OCI-LY7 (cell line): ENCODE results near the gene SMIM8. TPM values are rescaled to one million over a fixed set of nuclear protein-coding genes. Genes with fewer than 3 reads are reported as not detected.

Experiments used
- BruUV-seq: library from RNA; stranded (reverse); fragments of 400-500 nt; replicated peaks from 2 replicates; lab custom pipeline; 2021; lab: Mats Ljungman, UMichigan
- CTCF ChIA-PET: fragments of 300-600 bp; sonication (Branson Sonifier 250); formaldehyde crosslinking; loops from one replicate; lab custom pipeline; 2022; ENCODE audit warnings: antibody characterized with exemption; ENCODE audit not compliant: unreplicated experiment; lab: Charles Lee
- POLR2A ChIA-PET: fragments of 300-600 bp; sonication (Branson Sonifier 250); formaldehyde crosslinking; loops from one replicate; lab custom pipeline; 2022; ENCODE audit warnings: antibody characterized with exemption; lab: Charles Lee
- DNase-seq: peaks from one replicate; pipeline ENCODE4 v3.0.0-alpha.2; 2015; ENCODE audit warnings: low spot score
- H2AFZ ChIP-seq: fragments of 200-600 bp; sonication (generic), shearing (Covaris generic); 2 replicates; pipeline ENCODE4 v1.6.1; 2014; ENCODE audit warnings: mild to moderate bottlenecking, antibody characterized with exemption, low read length, moderate library complexity
- H3K27ac ChIP-seq: fragments of 200-600 bp; sonication (generic); 2 replicates; pipeline ENCODE4 v1.5.1; 2014; ENCODE audit warnings: mixed run types, low read depth, mild to moderate bottlenecking, moderate library complexity, low read length, inconsistent platforms; ENCODE audit not compliant: poor library complexity, severe bottlenecking
- H3K36me3 ChIP-seq: fragments of 200-600 bp; sonication (generic); 2 replicates; pipeline ENCODE4 v1.6.1; 2014; ENCODE audit warnings: mild to moderate bottlenecking, antibody characterized with exemption, low read length, moderate library complexity, mixed read lengths; ENCODE audit not compliant: insufficient read depth
- H3K4me1 ChIP-seq: fragments of 200-600 bp; sonication (generic); 2 replicates; pipeline ENCODE4 v1.5.1; 2014; ENCODE audit warnings: mild to moderate bottlenecking, low read length; ENCODE audit not compliant: insufficient read depth, poor library complexity, severe bottlenecking
- H3K4me2 ChIP-seq: fragments of 200-600 bp; sonication (generic); 2 replicates; pipeline ENCODE4 v1.6.1; 2014; ENCODE audit warnings: mild to moderate bottlenecking, low read length
- H3K4me3 ChIP-seq: fragments of 200-600 bp; sonication (generic); 2 replicates; pipeline ENCODE4 v1.5.1; 2014; ENCODE audit warnings: mild to moderate bottlenecking, low read depth, low read length; ENCODE audit not compliant: poor library complexity, severe bottlenecking
- H3K79me2 ChIP-seq: fragments of 200-600 bp; sonication (generic); 2 replicates; pipeline ENCODE4 v1.6.1; 2016; ENCODE audit warnings: low read depth, mild to moderate bottlenecking, low read length, moderate library complexity, mixed read lengths; ENCODE audit not compliant: insufficient read depth
- H3K9me2 ChIP-seq: fragments of 200-600 bp; sonication (generic); 2 replicates; pipeline ENCODE4 v1.6.1; 2016; ENCODE audit warnings: mild to moderate bottlenecking, low read length, mixed read lengths; ENCODE audit not compliant: insufficient read depth
- H3K9me3 ChIP-seq: fragments of 200-600 bp; sonication (generic); 2 replicates; pipeline ENCODE4 v1.6.1; 2014; ENCODE audit warnings: mild to moderate bottlenecking, mixed run types, low read length, mixed read lengths
- H4K20me1 ChIP-seq: fragments of 200-600 bp; sonication (generic); 2 replicates; pipeline ENCODE4 v1.6.1; 2014; ENCODE audit warnings: mild to moderate bottlenecking, antibody characterized with exemption, low read length, moderate library complexity, mixed read lengths; ENCODE audit not compliant: insufficient read depth
- EZH2phosphoT487 ChIP-seq: fragments of 200-600 bp; sonication (generic); IDR thresholded peaks from 2 replicates; pipeline ENCODE4 v1.6.1; 2018; ENCODE audit warnings: low read depth, borderline replicate concordance, mild to moderate bottlenecking, mixed run types, antibody characterized with exemption, low read length, moderate library complexity, mixed read lengths
- intact Hi-C: fragments of 100-400 bp; cut with micrococcal nuclease; formaldehyde crosslinking; loops from one replicate; pipeline ENCODE4 v1.10.0; 2022; ENCODE audit not compliant: unreplicated experiment
- total RNA-seq, 2 experiments: library from RNA; depleted of rRNA in 1 of 2; stranded (reverse); fragments of >200 nt in 1 of 2; shearing (Covaris generic) in 1 of 2; gene quantifications; 2 replicates each; pipeline ENCODE4 v1.2.3, GENCODE V29; 2014 to 2022
- TF ChIP-seq, protein P1 (sequence below): fragments of 200-600 bp; sonication (generic); conservative IDR thresholded peaks from 2 replicates; pipeline ENCODE4 v1.5.1; 2014; ENCODE audit warnings: mild to moderate bottlenecking, antibody characterized with exemption, low read length, moderate library complexity, mixed read lengths

SMIM8 gene
- total RNA-seq, 2 experiments from 2014 or later: 6.6 to 12.5 TPM

- TF ChIP-seq EZH2phosphoT487: no peak
- TF ChIP-seq, protein P1, sequence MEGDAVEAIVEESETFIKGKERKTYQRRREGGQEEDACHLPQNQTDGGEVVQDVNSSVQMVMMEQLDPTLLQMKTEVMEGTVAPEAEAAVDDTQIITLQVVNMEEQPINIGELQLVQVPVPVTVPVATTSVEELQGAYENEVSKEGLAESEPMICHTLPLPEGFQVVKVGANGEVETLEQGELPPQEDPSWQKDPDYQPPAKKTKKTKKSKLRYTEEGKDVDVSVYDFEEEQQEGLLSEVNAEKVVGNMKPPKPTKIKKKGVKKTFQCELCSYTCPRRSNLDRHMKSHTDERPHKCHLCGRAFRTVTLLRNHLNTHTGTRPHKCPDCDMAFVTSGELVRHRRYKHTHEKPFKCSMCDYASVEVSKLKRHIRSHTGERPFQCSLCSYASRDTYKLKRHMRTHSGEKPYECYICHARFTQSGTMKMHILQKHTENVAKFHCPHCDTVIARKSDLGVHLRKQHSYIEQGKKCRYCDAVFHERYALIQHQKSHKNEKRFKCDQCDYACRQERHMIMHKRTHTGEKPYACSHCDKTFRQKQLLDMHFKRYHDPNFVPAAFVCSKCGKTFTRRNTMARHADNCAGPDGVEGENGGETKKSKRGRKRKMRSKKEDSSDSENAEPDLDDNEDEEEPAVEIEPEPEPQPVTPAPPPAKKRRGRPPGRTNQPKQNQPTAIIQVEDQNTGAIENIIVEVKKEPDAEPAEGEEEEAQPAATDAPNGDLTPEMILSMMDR: no peak
- no peak overlapping the region for H3K27ac ChIP-seq
- H3K4me1 ChIP-seq: no peaks in the 10 kb centered on the region
- H3K79me2 ChIP-seq: no peaks in the 10 kb centered on the region
- BruUV-seq: no TSS peak
- H3K9me3 ChIP-seq: no peaks in the 10 kb centered on the region
- H3K9me2 ChIP-seq: no peaks in the 10 kb centered on the region
- no peak overlapping the region for H3K4me2 ChIP-seq
- no peaks in the 10 kb centered on the region for H4K20me1 ChIP-seq
- H2AFZ ChIP-seq: no peak overlapping the region
- DNase-seq: no peak
- intact Hi-C loops: no loop called here
- no peaks in the 10 kb centered on the region for H3K36me3 ChIP-seq
- H3K4me3 ChIP-seq: no peak overlapping the region
- ChIA-PET POLR2A (interaction anchor here (0.6 kb wide), 1 partner anchor 156 kb away, joined by 3 read pairs; no protein-coding TSS in a partner anchor), CTCF (no interaction called here)
Measured at GRCh38 chr6:87308970-87309369, 13.4 kb upstream of the SMIM8 start.

DNA sequence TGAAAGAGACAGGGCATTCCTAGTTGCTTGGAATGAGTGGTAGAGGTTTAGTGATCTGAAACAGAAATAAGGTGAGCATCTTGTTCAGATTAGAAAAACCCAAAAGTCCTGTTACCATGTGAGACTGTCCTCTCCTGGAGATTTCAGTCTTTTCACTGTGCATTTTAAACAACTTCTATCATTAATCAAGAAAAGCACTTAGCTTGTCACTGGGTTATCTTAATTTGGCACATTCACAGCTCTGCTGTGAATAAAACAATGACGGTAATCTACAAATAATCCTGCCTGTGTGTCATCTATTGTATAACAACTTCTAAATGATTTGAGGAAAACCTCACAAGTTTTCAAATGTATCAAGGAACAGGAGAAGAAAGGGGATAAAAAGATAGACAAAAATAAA lies 9.5 kb upstream of the SMIM8 start:
- H3K4me1 ChIP-seq: no peaks in the 10 kb centered on the region
- H3K4me2 ChIP-seq: no peak overlapping the region
- TF ChIP-seq, protein P1: no peak
- no peak for TF ChIP-seq EZH2phosphoT487
- no TSS peak for BruUV-seq
- no peak overlapping the region for H2AFZ ChIP-seq
- H3K27ac ChIP-seq: no peak overlapping the region
- H4K20me1 ChIP-seq: no peaks in the 10 kb centered on the region
- no peak for DNase-seq
- H3K36me3 ChIP-seq: no peaks in the 10 kb centered on the region
- intact Hi-C loops: no loop called here
- CTCF ChIA-PET: no interaction called here
- POLR2A ChIA-PET: no interaction called here
- no peaks in the 10 kb centered on the region for H3K79me2 ChIP-seq
- no peaks in the 10 kb centered on the region for H3K9me3 ChIP-seq
- H3K9me2 ChIP-seq: no peaks in the 10 kb centered on the region
- no peak overlapping the region for H3K4me3 ChIP-seq

- no peak for DNase-seq
- BruUV-seq: no TSS peak
Measured at GRCh38 chr6:87315071-87315470, 7.3 kb upstream of the SMIM8 start.

More at GRCh38 chr6:87315071-87315470, 7.3 kb upstream of the SMIM8 start:
- POLR2A ChIA-PET: no interaction called here
- Histone ChIP-seq H3K36me3 (no peaks in the 10 kb centered on the region), H3K4me1 (no peaks in the 10 kb centered on the region), H3K27ac (no peak overlapping the region), H2AFZ (no peak overlapping the region), H3K4me2 (no peak overlapping the region), H3K79me2 (no peaks in the 10 kb centered on the region), H3K9me2 (no peaks in the 10 kb centered on the region), H3K9me3 (no peaks in the 10 kb centered on the region), H3K4me3 (no peak overlapping the region), H4K20me1 (no peaks in the 10 kb centered on the region)
- intact Hi-C loops: no loop called here
- CTCF ChIA-PET: no interaction called here
- TF ChIP-seq EZH2phosphoT487: no peak
- TF ChIP-seq, protein P1: no peak
